HepG2 (cell line): ENCODE data around the gene VGLL4. TPM values are rescaled to one million over a fixed set of nuclear protein-coding genes. Genes with fewer than 3 reads are reported as not detected.

ENCODE experiments used
- ATRX ChIP-seq: sonication (generic); formaldehyde crosslinking; IDR thresholded peaks from 2 replicates; pipeline ENCODE4 v1.4.0; 2020; ENCODE audit warnings: missing genetic modification reagents, borderline replicate concordance
- ISL2 ChIP-seq: sonication (generic); formaldehyde crosslinking; IDR thresholded peaks from 2 replicates; pipeline ENCODE4 v1.5.0; 2020; ENCODE audit warnings: missing genetic modification reagents
- MTF1 ChIP-seq: sonication (generic); formaldehyde crosslinking; IDR thresholded peaks from 2 replicates; pipeline ENCODE4 v1.5.0; 2020; ENCODE audit warnings: missing genetic modification reagents
- NONO ChIP-seq, 2 experiments: fragments of 450-650 bp in 1 of 2; sonication (generic) in 1 of 2; formaldehyde crosslinking in 1 of 2; IDR thresholded peaks in 1 of 2; conservative IDR thresholded peaks in 1 of 2; 2 replicates each; pipeline versions ENCODE4 v1.6.1 to v1.8.0; 2017 to 2022; ENCODE audit warnings: mild to moderate bottlenecking in 1 of 2, missing genetic modification reagents in 1 of 2, moderate library complexity in 1 of 2
- PAF1 ChIP-seq: IDR thresholded peaks from 2 replicates; pipeline ENCODE4 v1.6.1; 2016; ENCODE audit warnings: missing genetic modification reagents, missing compliant biosample characterization
- ZNF670 ChIP-seq: sonication (generic); formaldehyde crosslinking; IDR thresholded peaks from 2 replicates; pipeline ENCODE4 v1.8.0; 2022; ENCODE audit warnings: mild to moderate bottlenecking, missing genetic modification reagents, borderline replicate concordance
- polyA plus RNA-seq, 8 experiments: library from polyadenylated mRNA; depleted of rRNA in 3 of 8; stranded (reverse) in 7 of 8; unstranded in 1 of 8; fragments of >200 nt; fragmentation: Illumina TruSeq in 4 of 8; extraction: Trizol in 4 of 8; gene quantifications; 2 replicates each; pipeline versions ENCODE4 v1.2.1 to v1.2.3, GENCODE V29; 2011 to 2016; ENCODE audit warnings: low read depth in 4 of 8, missing spikeins in 1 of 8, mixed read lengths in 1 of 8; ENCODE audit not compliant: insufficient read depth in 1 of 8
- total RNA-seq, 5 experiments: library from RNA; depleted of rRNA; stranded (reverse); fragments of >200 nt; fragmentation: Illumina TruSeq; extraction: Trizol; gene quantifications; 2 replicates each; pipeline ENCODE4 v1.2.3, GENCODE V29; 2016; ENCODE audit warnings: low read depth in 1 of 5
- TF ChIP-seq, protein P1 (sequence below): sonication (generic); formaldehyde crosslinking; IDR thresholded peaks from 2 replicates; pipeline ENCODE4; 2020; ENCODE audit warnings: missing genetic modification reagents, mild to moderate bottlenecking, borderline replicate concordance
- TF ChIP-seq, protein P2 (sequence below): sonication (generic); formaldehyde crosslinking; IDR thresholded peaks from 2 replicates; pipeline ENCODE4 v1.8.1; 2022; ENCODE audit warnings: low read depth, mild to moderate bottlenecking, missing genetic modification reagents

Gene VGLL4
- total and polyA plus RNA-seq, 2 of the 13 experiments (the other 11 are each of a cell fraction or from before 2014, with no cell fraction given), result 23.2 to 39.0 TPM

DNA sequence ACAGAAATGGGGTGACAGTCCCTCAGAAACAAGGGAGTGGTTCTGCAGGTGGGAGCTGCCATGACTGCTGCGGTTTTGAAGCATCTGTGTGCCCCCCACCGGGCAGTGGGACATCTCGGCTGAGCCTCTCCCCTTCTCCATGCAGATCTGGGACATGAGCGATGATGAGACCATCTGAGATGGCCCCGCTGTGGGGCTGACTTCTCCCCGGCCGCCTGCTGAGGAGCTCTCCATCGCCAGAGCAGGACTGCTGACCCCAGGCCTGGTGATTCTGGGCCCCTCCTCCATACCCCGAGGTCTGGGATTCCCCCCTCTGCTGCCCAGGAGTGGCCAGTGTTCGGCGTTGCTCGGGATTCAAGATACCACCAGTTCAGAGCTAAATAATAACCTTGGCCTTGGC, 89.0 kb downstream of the VGLL4 start (continued):
- TF ChIP-seq ATRX (CRISPR knock-in tag) (no peak), PAF1 (CRISPR knock-in tag) (no peak), NONO (IDR thresholded peaks at IDR 0.05) (no peak), NONO (CRISPR knock-in tag; conservative IDR thresholded peaks at IDR 0.05) (no peak), MTF1 (no peak), ISL2 (CRISPR knock-in tag) (no peak), ZNF670 (CRISPR knock-in tag) (no peak)
- TF ChIP-seq, protein P1, sequence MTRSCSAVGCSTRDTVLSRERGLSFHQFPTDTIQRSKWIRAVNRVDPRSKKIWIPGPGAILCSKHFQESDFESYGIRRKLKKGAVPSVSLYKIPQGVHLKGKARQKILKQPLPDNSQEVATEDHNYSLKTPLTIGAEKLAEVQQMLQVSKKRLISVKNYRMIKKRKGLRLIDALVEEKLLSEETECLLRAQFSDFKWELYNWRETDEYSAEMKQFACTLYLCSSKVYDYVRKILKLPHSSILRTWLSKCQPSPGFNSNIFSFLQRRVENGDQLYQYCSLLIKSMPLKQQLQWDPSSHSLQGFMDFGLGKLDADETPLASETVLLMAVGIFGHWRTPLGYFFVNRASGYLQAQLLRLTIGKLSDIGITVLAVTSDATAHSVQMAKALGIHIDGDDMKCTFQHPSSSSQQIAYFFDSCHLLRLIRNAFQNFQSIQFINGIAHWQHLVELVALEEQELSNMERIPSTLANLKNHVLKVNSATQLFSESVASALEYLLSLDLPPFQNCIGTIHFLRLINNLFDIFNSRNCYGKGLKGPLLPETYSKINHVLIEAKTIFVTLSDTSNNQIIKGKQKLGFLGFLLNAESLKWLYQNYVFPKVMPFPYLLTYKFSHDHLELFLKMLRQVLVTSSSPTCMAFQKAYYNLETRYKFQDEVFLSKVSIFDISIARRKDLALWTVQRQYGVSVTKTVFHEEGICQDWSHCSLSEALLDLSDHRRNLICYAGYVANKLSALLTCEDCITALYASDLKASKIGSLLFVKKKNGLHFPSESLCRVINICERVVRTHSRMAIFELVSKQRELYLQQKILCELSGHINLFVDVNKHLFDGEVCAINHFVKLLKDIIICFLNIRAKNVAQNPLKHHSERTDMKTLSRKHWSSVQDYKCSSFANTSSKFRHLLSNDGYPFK (CRISPR knock-in tag), result no peak
- TF ChIP-seq, protein P2, sequence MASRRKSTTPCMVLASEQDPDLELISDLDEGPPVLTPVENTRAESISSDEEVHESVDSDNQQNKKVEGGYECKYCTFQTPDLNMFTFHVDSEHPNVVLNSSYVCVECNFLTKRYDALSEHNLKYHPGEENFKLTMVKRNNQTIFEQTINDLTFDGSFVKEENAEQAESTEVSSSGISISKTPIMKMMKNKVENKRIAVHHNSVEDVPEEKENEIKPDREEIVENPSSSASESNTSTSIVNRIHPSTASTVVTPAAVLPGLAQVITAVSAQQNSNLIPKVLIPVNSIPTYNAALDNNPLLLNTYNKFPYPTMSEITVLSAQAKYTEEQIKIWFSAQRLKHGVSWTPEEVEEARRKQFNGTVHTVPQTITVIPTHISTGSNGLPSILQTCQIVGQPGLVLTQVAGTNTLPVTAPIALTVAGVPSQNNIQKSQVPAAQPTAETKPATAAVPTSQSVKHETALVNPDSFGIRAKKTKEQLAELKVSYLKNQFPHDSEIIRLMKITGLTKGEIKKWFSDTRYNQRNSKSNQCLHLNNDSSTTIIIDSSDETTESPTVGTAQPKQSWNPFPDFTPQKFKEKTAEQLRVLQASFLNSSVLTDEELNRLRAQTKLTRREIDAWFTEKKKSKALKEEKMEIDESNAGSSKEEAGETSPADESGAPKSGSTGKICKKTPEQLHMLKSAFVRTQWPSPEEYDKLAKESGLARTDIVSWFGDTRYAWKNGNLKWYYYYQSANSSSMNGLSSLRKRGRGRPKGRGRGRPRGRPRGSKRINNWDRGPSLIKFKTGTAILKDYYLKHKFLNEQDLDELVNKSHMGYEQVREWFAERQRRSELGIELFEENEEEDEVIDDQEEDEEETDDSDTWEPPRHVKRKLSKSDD, result no peak
